IPS DF 4.7 (cell line): ENCODE measurements around the gene TNS1.

Source experiments
- DNase-seq: peaks from one replicate; pipeline ENCODE4 v3.0.0-alpha.2; 2013; ENCODE audit warnings: low spot score; ENCODE audit errors: extremely low read depth

TNS1 gene

GRCh38 chr2:217875556-217876252, 127.1 kb downstream of the TNS1 start:
- DNase-seq = no peak

GRCh38 chr2:217875138-217875537, 127.7 kb downstream of the TNS1 start:
- DNase-seq = no peak

- no peak for DNase-seq
Observed at GRCh38 chr2:217873371-217873770, 129.4 kb downstream of the TNS1 start.

- DNase-seq = no peak
Observed at GRCh38 chr2:217872319-217872718, 130.5 kb downstream of the TNS1 start.

- no peak for DNase-seq
Observed at GRCh38 chr2:217870528-217871011, 132.2 kb downstream of the TNS1 start.

GRCh38 chr2:217868911-217869334, 133.9 kb downstream of the TNS1 start:
- no peak for DNase-seq

- no peak for DNase-seq
Observed at GRCh38 chr2:217868265-217868892, 134.4 kb downstream of the TNS1 start.

- DNase-seq = no peak
Observed at GRCh38 chr2:217866457-217866856, 136.3 kb downstream of the TNS1 start.

- no peak for DNase-seq
Observed at GRCh38 chr2:217864963-217865772, 137.6 kb downstream of the TNS1 start.

GRCh38 chr2:217863883-217864282, 138.9 kb downstream of the TNS1 start:
- DNase-seq = no peak

- DNase-seq = no peak
Observed at GRCh38 chr2:217861334-217861877, 141.4 kb downstream of the TNS1 start.

- no peak for DNase-seq
Observed at GRCh38 chr2:217859926-217860325, 142.9 kb downstream of the TNS1 start.

GRCh38 chr2:217858519-217859491, 144.0 kb downstream of the TNS1 start:
- DNase-seq = no peak

- DNase-seq = no peak
Observed at GRCh38 chr2:217857624-217858506, 144.9 kb downstream of the TNS1 start.

GRCh38 chr2:217856871-217857270, 145.9 kb downstream of the TNS1 start:
- no peak for DNase-seq

GRCh38 chr2:217856159-217856558, 146.6 kb downstream of the TNS1 start:
- no peak for DNase-seq

- no peak for DNase-seq
Observed at GRCh38 chr2:217854684-217855420, 147.9 kb downstream of the TNS1 start.

- no peak for DNase-seq
Observed at GRCh38 chr2:217853961-217854360, 148.8 kb downstream of the TNS1 start.

GRCh38 chr2:217853301-217853881, 149.4 kb downstream of the TNS1 start:
- DNase-seq = no peak
